Stimulated activated effector memory CD8-positive, alpha-beta T cell treated with anti-CD3 and anti-CD28 coated beads, Interleukin-12 subunit alpha, Interleukin-12 subunit beta, amount 100 ng/mL, for 72 hours (primary cell): ENCODE results near the gene FIGN.

Source experiments
- ATAC-seq: fragments of 150-1000 bp; cut with Tn5 transposase; 2 replicates; pipeline ENCODE4 v1.10.0; 2021
- DNase-seq, 2 donors: peaks; one replicate each; pipeline ENCODE4 v3.0.0; 2021 to 2022; ENCODE audit warnings: low spot score in 2 of 2
- H3K27ac Mint-ChIP-seq: one replicate; pipeline ENCODE4 v1.8.0; 2022; ENCODE audit warnings: mild to moderate bottlenecking, mixed read lengths
- H3K36me3 Mint-ChIP-seq: one replicate; pipeline ENCODE4 v1.8.0; 2022; ENCODE audit warnings: mild to moderate bottlenecking, mixed read lengths
- H3K4me1 Mint-ChIP-seq: one replicate; pipeline ENCODE4 v1.8.0; 2022; ENCODE audit warnings: mixed read lengths
- H3K4me3 Mint-ChIP-seq: one replicate; pipeline ENCODE4 v1.8.0; 2022; ENCODE audit warnings: mild to moderate bottlenecking, mixed read lengths
- H3K9me3 Mint-ChIP-seq: one replicate; pipeline ENCODE4 v1.8.0; 2022; ENCODE audit warnings: mixed read lengths

Gene FIGN

DNA sequence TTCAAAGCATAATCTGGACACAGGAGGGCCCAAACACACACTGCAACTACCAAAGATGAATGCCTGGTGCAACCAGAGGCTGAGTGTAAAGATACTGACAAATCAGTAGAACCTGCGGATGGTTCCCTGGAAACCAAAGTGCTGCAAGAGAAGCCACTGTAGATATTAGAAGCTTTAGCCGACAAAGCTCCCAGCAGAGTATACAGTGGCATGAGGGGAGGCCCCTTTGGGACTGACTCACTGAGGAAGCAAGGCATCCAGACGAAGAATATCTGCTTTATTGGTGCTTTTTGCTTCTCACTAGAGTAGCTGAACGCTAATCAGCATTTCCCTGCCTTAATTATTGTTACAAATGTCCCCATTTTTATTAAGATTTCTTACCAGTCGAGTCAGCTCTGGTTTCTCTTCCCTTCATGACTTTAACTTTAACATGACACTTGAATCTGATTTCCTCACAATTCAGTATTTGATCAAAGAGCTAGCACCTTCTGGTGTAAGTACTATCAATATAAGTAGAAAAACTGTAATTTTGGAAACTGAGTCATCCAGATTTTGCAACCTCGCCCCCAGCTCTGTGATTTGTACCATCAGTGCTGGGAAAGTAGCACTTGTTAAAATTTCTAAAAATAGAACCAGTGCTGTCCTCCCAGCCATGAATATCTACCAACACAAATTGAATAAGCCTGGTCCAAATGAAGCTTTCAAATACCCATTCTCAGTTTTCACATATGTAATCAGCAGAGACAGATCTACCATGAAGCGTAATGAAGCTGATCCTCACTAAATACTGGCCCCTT lies 34.2 kb downstream of the FIGN start:
- H3K4me1 Mint-ChIP-seq: no peaks in the 10 kb centered on the region
- no peak for ATAC-seq

DNA sequence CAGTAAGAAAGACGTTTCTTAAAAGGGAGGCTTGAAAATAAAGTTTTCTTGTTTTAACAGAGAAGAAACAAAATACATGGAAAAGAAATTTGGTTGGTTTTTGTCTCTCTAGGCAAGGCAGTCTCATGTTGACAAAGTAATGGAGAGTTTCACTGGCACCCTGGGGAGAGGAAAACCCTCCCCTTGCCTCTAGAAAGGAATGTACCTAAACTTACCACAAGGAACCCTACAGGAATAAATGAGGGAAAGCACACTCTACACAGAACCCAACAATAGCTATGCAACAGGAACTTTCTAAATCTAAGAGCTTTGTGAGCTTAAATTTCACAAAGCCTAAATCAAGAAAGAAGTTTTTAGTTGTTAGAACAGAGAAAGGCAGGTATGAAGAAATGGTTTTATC lies 37.0 kb downstream of the FIGN start:
- Mint-ChIP-seq H3K36me3 (no peaks in the 10 kb centered on the region), H3K27ac (no peak overlapping the region), H3K4me1 (no peaks in the 10 kb centered on the region), H3K9me3 (peaks cover 15% of the 10 kb centered on the region), H3K4me3 (no peak overlapping the region)
- ATAC-seq (no peak), DNase-seq (no peak)

More for the DNA sequence above, 34.2 kb downstream of the FIGN start:
- Mint-ChIP-seq H3K27ac (no peak overlapping the region), H3K36me3 (no peaks in the 10 kb centered on the region), H3K4me3 (no peak overlapping the region), H3K9me3 (peaks cover 10% of the 10 kb centered on the region)
- DNase-seq: no peak

DNA sequence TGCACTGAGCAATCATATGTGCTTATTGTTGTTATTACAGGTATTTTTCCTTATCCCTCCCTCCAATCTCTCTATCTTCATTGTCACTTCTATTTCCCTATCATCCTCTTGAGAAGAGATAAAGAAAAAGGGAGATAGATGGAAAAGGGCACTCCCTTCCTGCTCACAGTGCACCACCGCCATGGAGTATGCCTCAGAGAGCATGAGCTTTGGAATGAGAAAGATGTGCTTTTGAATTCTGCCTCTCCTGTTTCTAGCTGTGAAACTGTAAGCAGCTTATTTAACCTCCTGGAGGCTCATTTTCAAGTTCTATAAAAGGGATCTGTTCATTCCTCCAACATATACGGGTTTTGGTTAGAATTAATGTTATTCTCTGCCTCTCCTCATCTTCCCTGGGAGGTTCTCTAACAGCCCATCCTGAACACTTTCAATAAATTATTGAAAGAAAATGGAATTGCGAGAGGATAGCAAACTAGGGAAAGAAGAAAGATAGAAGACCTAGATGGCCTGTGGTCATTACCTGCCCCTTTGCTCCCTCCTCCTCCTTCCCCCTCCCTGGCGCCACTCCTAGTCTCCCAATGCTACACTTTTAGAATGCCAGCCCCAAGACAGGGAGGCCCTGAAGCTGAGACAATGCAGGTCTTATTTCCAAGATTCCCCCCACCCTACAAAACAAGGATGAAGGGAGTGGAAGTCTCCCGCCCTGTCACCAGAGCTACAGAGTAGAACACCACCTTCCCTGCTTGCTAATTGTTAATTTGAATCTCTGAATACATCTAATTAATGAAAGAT lies 37.8 kb downstream of the FIGN start:
- Mint-ChIP-seq H3K27ac (no peak overlapping the region), H3K4me1 (no peaks in the 10 kb centered on the region), H3K36me3 (no peaks in the 10 kb centered on the region), H3K4me3 (no peak overlapping the region), H3K9me3 (peaks cover 16% of the 10 kb centered on the region)
- no peak for DNase-seq
- no peak for ATAC-seq

DNA sequence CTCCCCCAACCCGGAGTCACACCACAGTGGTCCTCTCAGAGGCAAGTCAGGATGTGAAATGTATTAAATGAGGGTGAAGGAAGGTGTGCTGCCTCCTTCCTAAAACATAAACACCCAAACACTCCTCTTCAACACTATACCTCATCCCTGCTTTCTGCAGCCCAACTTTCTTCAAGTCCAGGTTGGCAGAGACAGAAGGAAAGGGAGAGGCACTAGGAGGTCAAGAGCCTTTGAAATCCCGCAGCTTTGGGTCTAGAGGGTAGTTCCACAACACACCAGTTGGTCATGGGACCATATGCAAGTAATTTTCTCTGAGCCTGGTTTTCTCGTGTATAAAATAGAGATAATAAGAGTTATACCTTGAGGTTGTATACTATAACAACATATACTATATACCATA lies 38.4 kb downstream of the FIGN start:
- H3K36me3 Mint-ChIP-seq: no peaks in the 10 kb centered on the region
- ATAC-seq: no peak
- peaks cover 21% of the 10 kb centered on the region for H3K9me3 Mint-ChIP-seq
- H3K4me3 Mint-ChIP-seq: no peak overlapping the region
- H3K4me1 Mint-ChIP-seq: no peaks in the 10 kb centered on the region
- DNase-seq: no peak
- no peak overlapping the region for H3K27ac Mint-ChIP-seq

DNA sequence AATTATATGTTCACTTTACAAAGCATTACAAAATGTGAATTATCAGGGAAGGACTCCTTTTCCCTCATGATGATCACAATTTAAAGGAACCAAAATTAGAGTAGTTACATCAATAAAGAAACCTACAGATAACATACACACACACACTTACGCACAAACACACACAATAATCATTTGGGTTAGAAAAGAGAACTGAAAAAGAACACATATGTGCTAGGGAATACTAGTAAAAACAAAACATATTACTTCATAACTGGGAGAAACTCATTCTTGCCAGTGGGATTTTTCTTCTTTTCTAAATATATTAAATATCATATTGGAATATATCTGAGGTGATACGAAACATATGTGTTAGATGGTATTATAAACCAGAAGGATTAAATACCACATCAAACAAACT lies 42.3 kb downstream of the FIGN start:
- ATAC-seq (no peak), DNase-seq (no peak)
- Mint-ChIP-seq H3K27ac (no peak overlapping the region), H3K9me3 (peaks cover 14% of the 10 kb centered on the region), H3K36me3 (no peaks in the 10 kb centered on the region), H3K4me1 (no peaks in the 10 kb centered on the region), H3K4me3 (no peak overlapping the region)

DNA sequence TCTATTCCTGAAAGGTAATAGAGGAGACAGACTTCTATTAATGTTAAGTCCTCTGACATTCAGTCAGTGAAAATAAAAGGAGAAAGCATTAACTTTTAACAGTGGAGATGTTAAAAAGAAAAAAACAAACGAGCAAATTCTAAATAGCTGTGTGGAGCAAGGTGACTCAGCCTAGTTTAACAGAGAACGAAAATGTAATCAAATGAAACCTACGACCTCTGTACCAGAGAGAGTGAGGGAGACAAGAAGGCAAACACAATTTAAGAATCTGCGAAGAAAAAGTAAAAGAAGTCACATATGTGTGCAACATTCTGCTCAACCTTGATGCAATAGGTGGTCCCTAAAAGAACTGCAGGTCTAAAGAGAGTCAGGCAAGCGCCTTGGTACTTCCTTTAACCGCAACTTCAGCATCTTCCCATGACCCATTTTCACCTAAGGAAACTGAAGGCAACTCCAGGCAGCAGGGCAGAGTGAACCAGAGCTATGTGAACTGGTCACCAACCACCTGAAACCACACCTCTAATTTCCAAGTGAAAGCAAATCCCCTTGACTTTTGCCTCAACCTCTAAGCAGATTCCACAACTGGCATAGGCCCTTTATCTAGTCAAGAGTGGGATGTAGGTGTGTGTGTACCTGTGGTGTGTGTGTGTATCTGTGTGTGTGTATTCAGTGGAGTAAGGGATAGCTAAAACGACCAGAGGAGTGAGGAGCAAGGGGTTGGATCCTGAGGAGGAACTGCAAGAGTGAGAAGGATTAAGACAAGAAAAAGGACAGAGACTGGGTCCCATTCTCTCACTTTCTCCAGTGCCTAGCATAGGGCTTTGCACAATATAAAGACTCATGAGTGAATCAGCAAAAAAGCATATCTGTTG lies 43.0 kb downstream of the FIGN start:
- H3K27ac Mint-ChIP-seq: no peak overlapping the region
- H3K9me3 Mint-ChIP-seq: peaks cover 19% of the 10 kb centered on the region
- ATAC-seq (no peak), DNase-seq (no peak)
- no peaks in the 10 kb centered on the region for H3K4me1 Mint-ChIP-seq
- no peak overlapping the region for H3K4me3 Mint-ChIP-seq
- no peaks in the 10 kb centered on the region for H3K36me3 Mint-ChIP-seq

DNA sequence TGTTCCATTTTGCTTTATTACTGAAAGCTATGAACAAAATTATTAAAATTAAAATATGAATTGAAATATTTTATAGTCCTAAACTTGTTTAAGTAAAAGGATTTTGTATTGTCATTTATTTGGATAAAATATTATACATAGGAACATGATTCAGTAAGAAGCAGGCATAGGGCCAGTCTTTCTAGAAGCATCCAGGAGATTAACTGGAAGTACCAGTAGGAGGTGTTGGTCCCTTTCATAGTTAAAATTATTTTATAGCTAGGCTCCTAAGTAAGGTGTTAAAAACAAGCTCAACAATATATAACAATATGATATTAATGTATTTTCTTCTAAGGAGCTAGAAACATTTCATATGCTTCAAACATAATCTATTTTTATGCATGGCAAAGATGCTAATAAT lies 43.7 kb downstream of the FIGN start:
- H3K27ac Mint-ChIP-seq: no peak overlapping the region
- no peak overlapping the region for H3K4me3 Mint-ChIP-seq
- peaks cover 19% of the 10 kb centered on the region for H3K9me3 Mint-ChIP-seq
- H3K36me3 Mint-ChIP-seq: no peaks in the 10 kb centered on the region
- H3K4me1 Mint-ChIP-seq: no peaks in the 10 kb centered on the region
- no peak for DNase-seq
- no peak for ATAC-seq

DNA sequence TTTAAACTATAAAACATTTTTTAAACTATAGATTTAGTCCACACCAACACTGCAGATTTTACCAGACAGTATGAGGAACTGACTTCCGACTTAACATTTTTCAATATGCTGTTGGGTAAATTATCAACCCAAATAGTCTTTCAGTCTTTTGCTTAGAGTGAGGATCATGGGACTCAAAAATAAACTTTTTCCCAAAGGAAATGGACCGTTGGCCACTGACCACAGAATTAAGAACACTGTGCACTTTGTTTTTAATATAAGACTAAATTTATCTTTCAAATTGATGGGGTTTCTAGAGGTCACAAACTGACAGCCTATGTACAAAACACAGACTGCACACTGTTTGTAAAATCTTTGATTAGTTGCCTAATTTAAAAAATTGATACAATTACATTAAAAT lies 44.9 kb downstream of the FIGN start:
- DNase-seq (no peak), ATAC-seq (no peak)
- no peak overlapping the region for H3K27ac Mint-ChIP-seq
- peaks cover 23% of the 10 kb centered on the region for H3K9me3 Mint-ChIP-seq
- no peaks in the 10 kb centered on the region for H3K36me3 Mint-ChIP-seq
- no peak overlapping the region for H3K4me3 Mint-ChIP-seq
- no peaks in the 10 kb centered on the region for H3K4me1 Mint-ChIP-seq

DNA sequence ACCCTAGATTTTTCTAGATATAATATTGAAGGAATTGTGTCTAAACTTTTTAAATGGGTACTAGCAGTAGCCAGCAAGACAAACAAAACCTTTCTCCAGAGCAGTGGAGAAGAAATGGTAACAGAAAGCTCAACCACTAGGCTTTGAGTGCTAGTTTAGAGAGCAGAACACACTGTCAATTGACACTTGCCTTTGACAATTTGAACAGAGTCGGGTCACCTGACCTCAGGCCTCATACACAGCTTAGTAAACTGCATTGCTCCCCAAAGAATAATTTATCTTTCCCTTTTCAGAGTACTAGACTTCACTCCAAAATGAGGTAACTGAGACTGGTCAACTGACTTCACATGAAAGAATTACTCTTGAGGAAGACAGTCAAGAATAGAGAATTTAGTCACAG lies 48.6 kb downstream of the FIGN start:
- no peak for ATAC-seq

DNA sequence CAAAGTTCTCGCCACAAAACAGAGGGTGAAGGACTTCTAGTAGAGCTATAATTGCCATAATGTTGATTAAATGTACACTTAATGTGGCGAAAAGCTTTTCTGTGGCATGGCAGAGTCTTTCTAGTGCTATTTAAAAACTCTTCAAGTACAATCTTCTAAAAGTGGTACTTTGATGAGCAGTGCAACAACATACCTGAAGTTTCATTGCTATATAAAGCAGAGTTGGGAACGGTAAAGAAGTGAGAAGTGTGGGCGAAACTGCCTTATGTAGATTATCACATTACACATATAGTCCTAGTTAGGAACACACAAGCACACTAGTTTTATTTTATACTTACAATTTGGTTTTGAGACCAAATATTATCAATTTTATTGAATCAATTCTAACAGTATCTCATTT lies 49.5 kb downstream of the FIGN start:
- Mint-ChIP-seq H3K36me3 (no peaks in the 10 kb centered on the region), H3K27ac (no peak overlapping the region), H3K4me3 (no peak overlapping the region), H3K9me3 (peaks cover 14% of the 10 kb centered on the region), H3K4me1 (no peaks in the 10 kb centered on the region)
- no peak for ATAC-seq
- no peak for DNase-seq

More for the DNA sequence above, 48.6 kb downstream of the FIGN start:
- peaks cover 13% of the 10 kb centered on the region for H3K9me3 Mint-ChIP-seq
- no peak overlapping the region for H3K4me3 Mint-ChIP-seq
- no peaks in the 10 kb centered on the region for H3K36me3 Mint-ChIP-seq
- DNase-seq: no peak
- no peaks in the 10 kb centered on the region for H3K4me1 Mint-ChIP-seq
- H3K27ac Mint-ChIP-seq: no peak overlapping the region

DNA sequence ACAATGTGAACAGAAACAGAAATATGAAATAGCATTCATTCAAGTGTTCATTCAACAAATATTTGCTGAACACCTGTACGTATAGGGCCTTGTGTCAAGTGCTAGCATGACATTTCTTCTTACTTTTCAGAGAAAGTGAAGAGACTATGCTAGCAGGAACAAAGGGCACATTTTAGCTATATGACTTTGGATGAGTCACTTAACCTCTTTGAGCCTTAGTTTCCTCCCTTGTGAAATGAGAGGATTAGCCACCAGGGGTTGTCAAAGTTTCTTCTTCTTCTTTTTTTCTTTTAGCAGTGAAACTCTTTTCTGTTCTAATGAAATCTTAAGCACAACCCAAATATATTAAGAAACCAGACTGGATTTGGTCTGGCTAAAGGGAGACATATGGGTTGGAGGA lies 53.1 kb downstream of the FIGN start:
- H3K9me3 Mint-ChIP-seq: peaks cover 17% of the 10 kb centered on the region
- DNase-seq (no peak), ATAC-seq (no peak)
- H3K4me3 Mint-ChIP-seq: no peak overlapping the region
- H3K4me1 Mint-ChIP-seq: no peaks in the 10 kb centered on the region
- no peak overlapping the region for H3K27ac Mint-ChIP-seq
- H3K36me3 Mint-ChIP-seq: no peaks in the 10 kb centered on the region

DNA sequence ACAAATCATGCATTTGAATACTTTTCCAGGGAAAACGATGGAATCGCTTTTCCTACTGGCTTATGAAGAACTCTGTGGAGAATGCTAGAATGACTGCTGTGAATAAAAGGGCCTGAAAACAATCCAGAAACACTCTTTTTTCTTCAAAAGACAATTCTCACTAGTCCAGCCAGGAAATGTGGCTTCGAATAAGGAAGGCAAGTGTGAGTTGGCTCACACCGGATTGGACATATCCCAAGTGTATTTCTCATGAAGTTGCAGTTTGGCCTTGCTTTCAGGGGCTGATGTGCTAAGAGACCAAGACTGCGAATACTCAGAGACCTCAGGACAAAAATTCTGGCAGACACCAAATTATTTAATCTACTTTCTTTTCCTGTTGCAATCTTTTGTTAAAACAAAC lies 54.1 kb downstream of the FIGN start:
- peaks cover 15% of the 10 kb centered on the region for H3K9me3 Mint-ChIP-seq
- H3K36me3 Mint-ChIP-seq: no peaks in the 10 kb centered on the region
- no peak for DNase-seq
- no peak overlapping the region for H3K27ac Mint-ChIP-seq
- ATAC-seq: no peak
- no peak overlapping the region for H3K4me3 Mint-ChIP-seq
- H3K4me1 Mint-ChIP-seq: no peaks in the 10 kb centered on the region

DNA sequence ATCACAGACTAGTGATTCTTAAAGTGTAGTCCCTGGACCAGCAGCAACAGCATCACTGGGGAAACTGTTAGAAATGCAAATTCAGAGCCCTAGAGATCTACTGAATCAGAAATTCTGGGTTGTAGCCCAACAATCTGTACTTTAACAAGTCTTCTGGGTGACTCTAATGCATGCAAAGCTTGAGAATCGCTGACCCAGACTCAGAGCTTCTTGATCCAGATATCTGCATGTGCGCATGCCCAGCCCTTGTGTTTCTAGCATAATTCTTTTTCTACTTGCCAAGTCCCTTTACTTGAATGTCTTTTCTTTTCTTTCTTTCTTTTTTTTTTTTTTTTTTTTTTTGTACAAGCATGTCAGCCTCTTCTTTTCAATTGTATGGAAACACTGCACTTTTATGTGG lies 60.4 kb downstream of the FIGN start:
- Mint-ChIP-seq H3K27ac (no peak overlapping the region), H3K9me3 (peaks cover 9% of the 10 kb centered on the region), H3K36me3 (no peaks in the 10 kb centered on the region), H3K4me1 (no peaks in the 10 kb centered on the region), H3K4me3 (no peak overlapping the region)
- DNase-seq (no peak), ATAC-seq (no peak)

DNA sequence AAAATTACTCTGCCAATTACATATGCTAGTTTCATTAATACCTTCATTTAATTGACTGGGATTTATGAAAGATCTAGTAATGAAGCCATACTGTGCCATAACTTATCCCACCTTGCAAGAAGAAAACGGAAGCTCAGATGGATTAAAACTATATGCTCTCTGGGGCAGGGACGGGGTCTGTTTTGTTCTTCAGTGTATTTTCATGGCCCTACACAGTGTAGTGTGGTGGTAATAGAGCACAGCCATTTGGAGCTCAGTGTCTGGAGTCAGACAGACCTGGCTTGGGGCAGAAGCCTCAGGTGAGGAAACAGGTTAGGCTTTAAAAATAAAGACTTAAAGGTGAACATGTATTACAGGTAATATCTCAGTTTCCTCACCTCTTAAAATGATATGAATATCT lies 62.3 kb downstream of the FIGN start:
- no peaks in the 10 kb centered on the region for H3K36me3 Mint-ChIP-seq
- no peak overlapping the region for H3K27ac Mint-ChIP-seq
- peaks cover 3% of the 10 kb centered on the region for H3K9me3 Mint-ChIP-seq
- DNase-seq: no peak
- H3K4me3 Mint-ChIP-seq: no peak overlapping the region
- no peaks in the 10 kb centered on the region for H3K4me1 Mint-ChIP-seq
- no peak for ATAC-seq

DNA sequence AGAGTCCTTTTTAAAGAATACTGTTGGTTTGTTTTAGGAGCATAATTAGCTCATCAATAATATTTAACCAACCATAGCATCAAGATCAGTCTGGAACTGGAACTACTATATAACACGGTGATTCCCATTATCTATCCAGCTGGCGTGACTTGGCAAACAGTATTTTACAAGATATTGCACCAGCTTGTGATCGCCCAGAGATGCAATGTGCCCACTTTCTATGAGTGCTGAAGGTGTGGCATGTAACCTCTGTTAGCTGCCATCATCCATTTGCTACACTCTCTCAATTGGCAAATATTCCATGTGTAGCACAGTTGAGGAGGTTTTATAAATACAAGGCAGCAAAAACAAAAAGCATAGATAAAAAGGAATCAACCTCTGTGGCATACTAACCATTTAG lies 64.9 kb downstream of the FIGN start:
- H3K4me1 Mint-ChIP-seq: no peaks in the 10 kb centered on the region
- H3K27ac Mint-ChIP-seq: no peak overlapping the region
- ATAC-seq: no peak
- no peak overlapping the region for H3K4me3 Mint-ChIP-seq
- no peak for DNase-seq
- H3K9me3 Mint-ChIP-seq: peaks cover 7% of the 10 kb centered on the region
- H3K36me3 Mint-ChIP-seq: no peaks in the 10 kb centered on the region
